NCI-H2227 treated with DMSO at 0.1 percent for 48 hours (cell line): ENCODE data around the gene RIN3.
A peak's percentile ranks its signal among the peaks of the same experiment; 100 is the strongest.
"Not testable (repeated sequence)": the region's sequence is repeated elsewhere in the genome, so short reads cannot be mapped to it uniquely, and the experiment has no call there.

ENCODE experiments used
- DNase-seq: peaks from one replicate; lab custom pipeline; 2025; lab: John Stamatoyannopoulos, UW

The RIN3 gene

GRCh38 chr14:92630367-92630766, 116.8 kb downstream of the RIN3 start:
- no peak for DNase-seq

- no peak for DNase-seq
Measured at GRCh38 chr14:92631098-92631497, 117.5 kb downstream of the RIN3 start.

- DNase-seq = no peak
Measured at GRCh38 chr14:92632546-92633273, 119.1 kb downstream of the RIN3 start.

- no peak for DNase-seq
Measured at GRCh38 chr14:92633274-92633616, 119.7 kb downstream of the RIN3 start.

- DNase-seq = no peak
Measured at GRCh38 chr14:92633724-92634123, 120.1 kb downstream of the RIN3 start.

GRCh38 chr14:92635031-92635430, 121.5 kb downstream of the RIN3 start:
- peak; percentile 10 for DNase-seq

GRCh38 chr14:92635896-92636295, 122.3 kb downstream of the RIN3 start:
- no peak for DNase-seq

GRCh38 chr14:92637228-92637627, 123.6 kb downstream of the RIN3 start:
- DNase-seq = peak; percentile 40

- no peak for DNase-seq
Measured at GRCh38 chr14:92637864-92638263, 124.3 kb downstream of the RIN3 start.

- DNase-seq = no peak
Measured at GRCh38 chr14:92638266-92638665, 124.7 kb downstream of the RIN3 start.

- no peak for DNase-seq
Measured at GRCh38 chr14:92638904-92639303, 125.3 kb downstream of the RIN3 start.

- not testable (repeated sequence) for DNase-seq
Measured at GRCh38 chr14:92639472-92640117, 126.0 kb downstream of the RIN3 start.

- DNase-seq = no peak
Measured at GRCh38 chr14:92641306-92641705, 127.7 kb downstream of the RIN3 start.

GRCh38 chr14:92644171-92644969, 130.8 kb downstream of the RIN3 start:
- DNase-seq = no peak

GRCh38 chr14:92644970-92645515, 131.5 kb downstream of the RIN3 start:
- DNase-seq = no peak

- no peak for DNase-seq
Measured at GRCh38 chr14:92645841-92646478, 132.4 kb downstream of the RIN3 start.

GRCh38 chr14:92646952-92647796, 133.6 kb downstream of the RIN3 start:
- DNase-seq = no peak

GRCh38 chr14:92647797-92648279, 134.3 kb downstream of the RIN3 start:
- DNase-seq = no peak

- no peak for DNase-seq
Measured at GRCh38 chr14:92649066-92649465, 135.5 kb downstream of the RIN3 start.

GRCh38 chr14:92649934-92650545, 136.5 kb downstream of the RIN3 start:
- DNase-seq = no peak
